Pancreas (tissue), 10 donors: ENCODE data around the gene SKOR2. TPM values are rescaled to one million over a fixed set of nuclear protein-coding genes. Genes with fewer than 3 reads are reported as not detected.
"Not testable (repeated sequence)": the region's sequence is repeated elsewhere in the genome, so short reads cannot be mapped to it uniquely, and the experiment has no call there.

Experiments used
- ATAC-seq, 4 donors: fragments of 200-7000 bp; cut with Tn5 transposase; one replicate each; pipeline versions ENCODE4 v1.8.0 to v1.9.1; 2020; ENCODE audit warnings: mild to moderate bottlenecking in 4 of 4, moderate library complexity in 4 of 4
- DNase-seq, 6 donors: peaks; one replicate each; pipeline ENCODE4 v3.0.0-alpha.2; 2020
- FAIRE-seq: peaks from 2 replicates; lab custom pipeline; 2012; peaks lifted over from hg19 to GRCh38; lab: Jason Lieb, UNC
- H3K27ac ChIP-seq, 4 donors: fragments of 200-600 bp; sonication (generic); 1 replicate in 3 of 4; 2 replicates in 1 of 4; pipeline versions ENCODE4 v1.5.0 to v1.8.0; 2020
- H3K27me3 ChIP-seq, 4 donors: fragments of 200-600 bp; one replicate each; pipeline ENCODE4 v1.8.0; 2021
- H3K36me3 ChIP-seq, 3 donors: fragments of 200-600 bp; sonication (generic) in 1 of 3; one replicate each; pipeline versions ENCODE4 v1.5.0 to v1.8.0; 2020 to 2021
- H3K4me1 ChIP-seq, 3 donors: fragments of 200-600 bp; one replicate each; pipeline ENCODE4 v1.8.0; 2021
- H3K4me3 ChIP-seq, 4 donors: fragments of 200-600 bp; sonication (generic) in 2 of 4; one replicate each; pipeline versions ENCODE4 v1.5.0 to v1.8.0; 2020 to 2021
- H3K9me3 ChIP-seq, 4 donors: fragments of 200-600 bp; one replicate each; pipeline ENCODE4 v1.8.0; 2021
- CTCF ChIP-seq, 4 donors: fragments of 200-600 bp; sonication (generic) in 3 of 4; IDR thresholded peaks; one replicate each; pipeline versions ENCODE4 v1.5.0 to v1.8.0; 2021; ENCODE audit warnings: antibody characterized with exemption in 4 of 4
- WGBS, 2 donors: extraction: QIAGEN DNeasy Blood & Tissue Kit; methylation state at CpG; one replicate each; pipeline ENCODE4 v1.1.7; 2013; 5-methylcytosine and 5-hydroxymethylcytosine counted together
- intact Hi-C, 3 donors: fragments of 100-400 bp; cut with DNase I; formaldehyde crosslinking; loops; one replicate each; pipeline versions ENCODE4 v1.11.1 to v1.14.2; 2022
- polyA plus RNA-seq, 2 donors: library from polyadenylated mRNA; stranded (reverse); fragments of 200-250 nt; gene quantifications; one replicate each; pipeline ENCODE4 v1.2.3, GENCODE V29; 2013
- total RNA-seq, 6 donors: library from RNA; stranded (reverse); fragmentation: NEBNext Ultra II Directional in 4 of 6; extraction: Animal tissue kit (Norgen Biotek cat#: 25700) in 4 of 6; gene quantifications; one replicate each; pipeline versions ENCODE4 v1.2.1 to v1.2.4, GENCODE V29; 2021 to 2023
- donor health status: healthy with polysubstance abuse.
- donor health status: DM: no; HTN: no; CAD: no; lungs with moderate emphysema.
- donor health status: DM: no; HTN: no; CAD: no.
- donor health status: control.
- donor health status: control.
- donor health status: Bipolar disorder and iron deficiency.
- donor health status: DM: yes; HTN: yes; CAD: no.
- donor health status: DM: no; HTN: no; CAD: no.
- donor health status: DM: no; HTN: no; CAD: no.
- donor health status: DM: yes; HTN: yes; CAD: no.

Gene SKOR2
- total and polyA plus RNA-seq, 8 donors: not detected

GRCh38 chr18:47168913-47169312 is 82.5 kb downstream of the SKOR2 start:
- 73 to 88% methylated on average over 1 of the region's 1 CpG for WGBS, 2 donors
- ATAC-seq (no peak), FAIRE-seq (no peak), DNase-seq (no peak)
- Histone ChIP-seq H3K27me3 (no peaks in the 10 kb centered on the region), H3K4me3 (no peak overlapping the region), H3K36me3 (no peaks in the 10 kb centered on the region), H3K9me3 (no peaks in the 10 kb centered on the region), H3K4me1 (peaks cover 0 to 17% (median 8%) of the 10 kb centered on the region in 3 donors), H3K27ac (no peak overlapping the region)
- no peak for TF ChIP-seq CTCF (IDR thresholded peaks at IDR 0.05)
- intact Hi-C loops: no loop called here

- FAIRE-seq (no peak), DNase-seq (no peak), ATAC-seq (no peak)
- no peak for TF ChIP-seq CTCF (IDR thresholded peaks at IDR 0.05)
- no peaks in the 10 kb centered on the region for H3K9me3 ChIP-seq
- no peak overlapping the region for H3K27ac ChIP-seq
- no peaks in the 10 kb centered on the region for H3K36me3 ChIP-seq
- H3K27me3 ChIP-seq: no peaks in the 10 kb centered on the region
- no peak overlapping the region for H3K4me3 ChIP-seq
- intact Hi-C loops: no loop called here
- H3K4me1 ChIP-seq: peaks cover 0 to 13% (median 5%) of the 10 kb centered on the region in 3 donors
Measured at GRCh38 chr18:47168509-47168908, 83.0 kb downstream of the SKOR2 start.

- FAIRE-seq (no peak), ATAC-seq (no peak), DNase-seq (no peak)
- Histone ChIP-seq H3K4me1 (peaks cover 0 to 13% (median 5%) of the 10 kb centered on the region in 3 donors), H3K27ac (no peak overlapping the region), H3K36me3 (no peaks in the 10 kb centered on the region), H3K4me3 (no peak overlapping the region), H3K27me3 (no peaks in the 10 kb centered on the region), H3K9me3 (no peaks in the 10 kb centered on the region)
- intact Hi-C loops: no loop called here
- WGBS, 2 donors: 58 to 67% methylated on average over 2 of the region's 2 CpGs
- TF ChIP-seq CTCF (IDR thresholded peaks at IDR 0.05): no peak
Measured at GRCh38 chr18:47166294-47166693, 85.2 kb downstream of the SKOR2 start.

- peak in 2 of 4 donors; percentile 36 to 40 for ATAC-seq
- H3K9me3 ChIP-seq: no peaks in the 10 kb centered on the region
- no peak for FAIRE-seq
- intact Hi-C loops: no loop called here
- 69 to 74% methylated on average over 5 of the region's 5 CpGs for WGBS, 2 donors
- H3K4me1 ChIP-seq: peaks cover 0 to 5% (median 5%) of the 10 kb centered on the region in 3 donors
- no peak overlapping the region for H3K27ac ChIP-seq
- H3K27me3 ChIP-seq: no peaks in the 10 kb centered on the region
- no peak for DNase-seq
- H3K36me3 ChIP-seq: no peaks in the 10 kb centered on the region
- no peak for TF ChIP-seq CTCF (IDR thresholded peaks at IDR 0.05)
- no peak overlapping the region for H3K4me3 ChIP-seq
Measured at GRCh38 chr18:47163241-47163640, 88.2 kb downstream of the SKOR2 start.

- FAIRE-seq (no peak), ATAC-seq (no peak), DNase-seq (no peak)
- H3K27me3 ChIP-seq: no peaks in the 10 kb centered on the region
- no peak overlapping the region for H3K4me3 ChIP-seq
- intact Hi-C loops: no loop called here
- no peak overlapping the region for H3K27ac ChIP-seq
- no peak for TF ChIP-seq CTCF (IDR thresholded peaks at IDR 0.05)
- 97% methylated on average over 5 of the region's 5 CpGs for WGBS, 2 donors
- H3K9me3 ChIP-seq: no peaks in the 10 kb centered on the region
- no peaks in the 10 kb centered on the region for H3K36me3 ChIP-seq
- no peaks in the 10 kb centered on the region for H3K4me1 ChIP-seq
Measured at GRCh38 chr18:47160256-47160655, 91.2 kb downstream of the SKOR2 start.

GRCh38 chr18:47158404-47158803 is 93.1 kb downstream of the SKOR2 start:
- ATAC-seq, H3K4me3 ChIP-seq, H3K27me3 ChIP-seq, H3K27ac ChIP-seq, H3K36me3 ChIP-seq, H3K4me1 ChIP-seq, intact Hi-C loops, H3K9me3 ChIP-seq, DNase-seq, FAIRE-seq: not testable (repeated sequence)
- WGBS, 2 donors: 95 to 96% methylated on average over 16 of the region's 16 CpGs
